Measurements from ENCODE around the gene SLC34A1. TPM values are rescaled to one million over a fixed set of nuclear protein-coding genes. Genes with fewer than 3 reads are reported as not detected.

Gene SLC34A1
- total and polyA plus RNA-seq, 2 donors from 2014 or later: 0.91 to 211 TPM

GRCh38 chr5:177382423-177383029, 1.7 kb upstream of the SLC34A1 start:
- TF ChIP-seq CTCF (IDR thresholded peaks at IDR 0.05; ENCODE audit: borderline replicate concordance, extremely low read depth, insufficient read depth): peak; percentile 6
- no peaks in the 10 kb centered on the region for H3K9me3 ChIP-seq (ENCODE audit: control insufficient read depth in 2 of 3, insufficient read depth in 1 of 3, low read length in 3 of 3)
- peaks cover 0 to 2% (median 0%) of the 10 kb centered on the region in 3 donors for H3K36me3 ChIP-seq (ENCODE audit: control insufficient read depth in 2 of 3, insufficient read depth in 3 of 3, low read length in 3 of 3)
- H3K27ac ChIP-seq (ENCODE audit: low read depth in 2 of 2, low read length in 2 of 2): no peak overlapping the region
- no peak for FAIRE-seq
- H3K9ac ChIP-seq (ENCODE audit: low read length in 3 of 3): no peak overlapping the region
- DNase-seq: no peak
- peaks cover 0 to 13% (median 9%) of the 10 kb centered on the region in 3 donors for H3K4me1 ChIP-seq (ENCODE audit: control insufficient read depth in 2 of 3, insufficient read depth in 2 of 3, low read depth in 1 of 3, low read length in 3 of 3)
- intact Hi-C loops (cut with DNase I): no loop called here
- no peaks in the 10 kb centered on the region for H3K27me3 ChIP-seq (ENCODE audit: control insufficient read depth, insufficient read depth, low read length)
- H3K4me3 ChIP-seq (ENCODE audit: low read length in 3 of 3): no peak overlapping the region

DNA sequence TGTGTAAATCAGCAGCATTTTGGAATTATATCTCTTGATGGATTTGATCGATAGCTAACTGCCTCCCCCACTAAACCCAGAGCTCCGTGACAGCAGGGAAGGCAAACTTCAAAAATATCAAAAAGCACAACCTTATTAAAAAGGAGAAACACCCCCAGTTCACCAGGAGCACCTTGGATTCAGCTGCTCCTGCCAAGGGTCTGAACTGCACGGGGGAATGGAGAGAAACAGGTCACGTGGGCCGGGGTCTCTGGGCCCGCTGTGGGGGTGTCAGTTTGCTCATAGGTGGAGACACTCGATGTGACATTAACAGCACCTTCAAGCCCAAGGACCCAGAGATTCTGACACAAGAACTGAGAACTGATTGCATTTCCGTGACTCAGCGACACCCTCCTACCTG, 1.1 kb upstream of the SLC34A1 start:
- Histone ChIP-seq H3K4me3 (ENCODE audit: low read length in 3 of 3) (peak overlapping the region in 1 of 3 donors; percentile 9), H3K36me3 (ENCODE audit: control insufficient read depth in 2 of 3, insufficient read depth in 3 of 3, low read length in 3 of 3) (peaks cover 0 to 2% (median 0%) of the 10 kb centered on the region in 3 donors), H3K4me1 (ENCODE audit: control insufficient read depth in 2 of 3, insufficient read depth in 2 of 3, low read depth in 1 of 3, low read length in 3 of 3) (peaks cover 0 to 8% (median 7%) of the 10 kb centered on the region in 3 donors), H3K27ac (ENCODE audit: low read depth in 2 of 2, low read length in 2 of 2) (no peak overlapping the region), H3K9ac (ENCODE audit: low read length in 3 of 3) (no peak overlapping the region), H3K9me3 (ENCODE audit: control insufficient read depth in 2 of 3, insufficient read depth in 1 of 3, low read length in 3 of 3) (no peaks in the 10 kb centered on the region), H3K27me3 (ENCODE audit: control insufficient read depth, insufficient read depth, low read length) (no peaks in the 10 kb centered on the region)
- DNase-seq (no peak), FAIRE-seq (no peak)
- no peak for TF ChIP-seq CTCF (IDR thresholded peaks at IDR 0.05; ENCODE audit: borderline replicate concordance, extremely low read depth, insufficient read depth)
- intact Hi-C loops (cut with DNase I): no loop called here

- H3K4me1 ChIP-seq (ENCODE audit: control insufficient read depth in 2 of 3, insufficient read depth in 2 of 3, low read depth in 1 of 3, low read length in 3 of 3): peaks cover 0 to 18% (median 0%) of the 10 kb centered on the region in 3 donors
- no peaks in the 10 kb centered on the region for H3K27me3 ChIP-seq (ENCODE audit: control insufficient read depth, insufficient read depth, low read length)
- no peak for TF ChIP-seq CTCF (IDR thresholded peaks at IDR 0.05; ENCODE audit: borderline replicate concordance, extremely low read depth, insufficient read depth)
- H3K9me3 ChIP-seq (ENCODE audit: control insufficient read depth in 2 of 3, insufficient read depth in 1 of 3, low read length in 3 of 3): no peaks in the 10 kb centered on the region
- intact Hi-C loops (cut with DNase I): no loop called here
- H3K4me3 ChIP-seq (ENCODE audit: low read length in 3 of 3): peak overlapping the region; percentile 53 to 70 (median 56)
- peaks cover 0 to 4% (median 2%) of the 10 kb centered on the region in 3 donors for H3K36me3 ChIP-seq (ENCODE audit: control insufficient read depth in 2 of 3, insufficient read depth in 3 of 3, low read length in 3 of 3)
- no peak overlapping the region for H3K27ac ChIP-seq (ENCODE audit: low read depth in 2 of 2, low read length in 2 of 2)
- DNase-seq: no peak
- no peak for FAIRE-seq
- no peak overlapping the region for H3K9ac ChIP-seq (ENCODE audit: low read length in 3 of 3)
Observed at GRCh38 chr5:177385720-177386119, 1.5 kb downstream of the SLC34A1 start.

All from kidney (tissue), 14 donors.